MM.1S (cell line): ENCODE measurements around the gene TXLNG.
"Not testable (repeated sequence)": the region's sequence is repeated elsewhere in the genome, so short reads cannot be mapped to it uniquely, and the experiment has no call there.

ENCODE experiments used
- DNase-seq: peaks from one replicate; pipeline ENCODE4 v3.0.0-alpha.2; 2015
- H2AFZ ChIP-seq: fragments of 300-600 bp; sonication (generic); 2 replicates; pipeline ENCODE4 v1.6.0; 2016; ENCODE audit warnings: antibody characterized with exemption, low read length
- H3F3A ChIP-seq: fragments of 300-600 bp; sonication (generic); 2 replicates; pipeline ENCODE4 v1.6.1; 2016; ENCODE audit warnings: mild to moderate bottlenecking, antibody characterized with exemption, low read length, moderate library complexity, mixed read lengths; ENCODE audit not compliant: insufficient read depth
- H3K27ac ChIP-seq: fragments of 300-600 bp; sonication (generic); 2 replicates; pipeline ENCODE4 v1.5.1; 2016; ENCODE audit warnings: mild to moderate bottlenecking, low read length
- H3K27me3 ChIP-seq: fragments of 300-600 bp; sonication (generic); replicated peaks from 2 replicates; pipeline ENCODE4 v1.6.0; 2016; ENCODE audit warnings: low read length; ENCODE audit not compliant: insufficient read depth
- H3K36me3 ChIP-seq: fragments of 300-600 bp; sonication (generic); replicated peaks from 2 replicates; pipeline ENCODE4 v1.6.1; 2016; ENCODE audit warnings: mild to moderate bottlenecking, low read length, mixed read lengths; ENCODE audit not compliant: insufficient read depth
- H3K4me1 ChIP-seq: fragments of 300-600 bp; sonication (generic); 2 replicates; pipeline ENCODE4 v1.6.1; 2016; ENCODE audit warnings: low read length, mixed read lengths
- H3K4me2 ChIP-seq: fragments of 300-600 bp; sonication (generic); 2 replicates; pipeline ENCODE4 v1.6.0; 2016; ENCODE audit warnings: low read depth, low read length
- H3K4me3 ChIP-seq: fragments of 300-600 bp; sonication (generic); 2 replicates; pipeline ENCODE4 v1.5.1; 2016; ENCODE audit warnings: low read length, mixed read lengths
- H3K79me2 ChIP-seq: fragments of 300-600 bp; sonication (generic); 2 replicates; pipeline ENCODE4 v1.6.1; 2016; ENCODE audit warnings: mixed run types, low read length, mixed read lengths
- H3K9ac ChIP-seq: fragments of 300-600 bp; sonication (generic); 2 replicates; pipeline ENCODE4 v1.6.1; 2016; ENCODE audit warnings: low read length, mixed read lengths
- H3K9me2 ChIP-seq: fragments of 300-600 bp; sonication (generic); replicated peaks from 2 replicates; pipeline ENCODE4 v1.6.1; 2016; ENCODE audit warnings: mild to moderate bottlenecking, low read length, mixed read lengths; ENCODE audit not compliant: insufficient read depth
- H3K9me3 ChIP-seq: fragments of 300-600 bp; sonication (generic); replicated peaks from 2 replicates; pipeline ENCODE4 v1.6.1; 2016; ENCODE audit warnings: mild to moderate bottlenecking, low read length, mixed read lengths; ENCODE audit not compliant: insufficient read depth
- H4K20me1 ChIP-seq: fragments of 300-600 bp; sonication (generic); 2 replicates; pipeline ENCODE4 v1.6.1; 2016; ENCODE audit warnings: mild to moderate bottlenecking, low read length, moderate library complexity, mixed read lengths; ENCODE audit not compliant: insufficient read depth
- CTCF ChIP-seq: fragments of 300-600 bp; sonication (generic); IDR thresholded peaks from 2 replicates; pipeline ENCODE4 v1.5.1; 2016; ENCODE audit warnings: antibody characterized with exemption, low read length, mixed read lengths
- EZH2 ChIP-seq: fragments of 300-600 bp; sonication (generic); optimal IDR thresholded peaks from 2 replicates; pipeline ENCODE3; 2017; ENCODE audit warnings: low read depth, mild to moderate bottlenecking, antibody characterized with exemption, low read length, mixed read lengths
- EZH2phosphoT487 ChIP-seq: fragments of 300-600 bp; sonication (generic); IDR thresholded peaks from 2 replicates; pipeline ENCODE4 v1.6.1; 2018; ENCODE audit warnings: antibody characterized with exemption, low read length

Gene TXLNG

GRCh38 chrX:16778545-16778944 lies 7.7 kb upstream of the TXLNG start:
- Histone ChIP-seq H3K36me3 (no peaks in the 10 kb centered on the region), H3K9ac (no peak overlapping the region), H3K4me1 (no peaks in the 10 kb centered on the region), H3K27me3 (no peaks in the 10 kb centered on the region), H3K9me2 (no peaks in the 10 kb centered on the region), H3K4me2 (no peak overlapping the region), H4K20me1 (no peaks in the 10 kb centered on the region), H3K79me2 (no peaks in the 10 kb centered on the region), H3K4me3 (no peak overlapping the region), H3F3A (no peaks in the 10 kb centered on the region), H3K27ac (no peak overlapping the region), H2AFZ (no peak overlapping the region), H3K9me3 (no peaks in the 10 kb centered on the region)
- DNase-seq = no peak
- no peak for TF ChIP-seq CTCF
- no peak for TF ChIP-seq EZH2phosphoT487
- no peak for TF ChIP-seq EZH2

- TF ChIP-seq EZH2 (no peak), EZH2phosphoT487 (no peak), CTCF (no peak)
- Histone ChIP-seq H3K4me3 (no peak overlapping the region), H3K9ac (no peak overlapping the region), H4K20me1 (no peaks in the 10 kb centered on the region), H3K79me2 (no peaks in the 10 kb centered on the region), H3K36me3 (no peaks in the 10 kb centered on the region), H3K4me1 (no peaks in the 10 kb centered on the region), H3F3A (no peaks in the 10 kb centered on the region), H3K4me2 (no peak overlapping the region), H3K27me3 (no peaks in the 10 kb centered on the region), H2AFZ (no peak overlapping the region), H3K9me2 (no peaks in the 10 kb centered on the region), H3K9me3 (no peaks in the 10 kb centered on the region), H3K27ac (no peak overlapping the region)
- no peak for DNase-seq
These were observed 7.3 kb upstream of the TXLNG start for GRCh38 chrX:16778993-16779392.

GRCh38 chrX:16779815-16780214 lies 6.5 kb upstream of the TXLNG start:
- H3F3A ChIP-seq, H3K4me1 ChIP-seq, H3K4me3 ChIP-seq, H4K20me1 ChIP-seq, H3K9me3 ChIP-seq, DNase-seq, H3K36me3 ChIP-seq, H2AFZ ChIP-seq, H3K9ac ChIP-seq, H3K27me3 ChIP-seq, H3K9me2 ChIP-seq, H3K4me2 ChIP-seq, H3K79me2 ChIP-seq, H3K27ac ChIP-seq: not testable (repeated sequence)

- peaks cover 4% of the 10 kb centered on the region; the same call in 1 of the 2 replicates for H3K4me1 ChIP-seq
These were observed 2.8 kb upstream of the TXLNG start for GRCh38 chrX:16783452-16783851.

GRCh38 chrX:16784440-16784839 lies 1.8 kb upstream of the TXLNG start:
- not testable (repeated sequence) for H3K4me2 ChIP-seq, H3K27me3 ChIP-seq, H3K9me3 ChIP-seq, H3K4me1 ChIP-seq, H3F3A ChIP-seq, H2AFZ ChIP-seq, H3K27ac ChIP-seq, DNase-seq, H3K9me2 ChIP-seq, H3K4me3 ChIP-seq, H4K20me1 ChIP-seq, H3K9ac ChIP-seq, H3K36me3 ChIP-seq
- H3K79me2 ChIP-seq = peaks cover 28% of the 10 kb centered on the region

More at GRCh38 chrX:16783452-16783851, 2.8 kb upstream of the TXLNG start:
- Histone ChIP-seq H3K9ac (no peak overlapping the region), H3K9me2 (no peaks in the 10 kb centered on the region), H4K20me1 (no peaks in the 10 kb centered on the region), H3K27ac (no peak overlapping the region), H3F3A (no peaks in the 10 kb centered on the region), H2AFZ (no peak overlapping the region), H3K9me3 (no peaks in the 10 kb centered on the region), H3K4me3 (no peak overlapping the region), H3K79me2 (peaks cover 18% of the 10 kb centered on the region), H3K27me3 (no peaks in the 10 kb centered on the region), H3K4me2 (no peak overlapping the region), H3K36me3 (no peaks in the 10 kb centered on the region)
- no peak for TF ChIP-seq EZH2
- DNase-seq = no peak
